NB4 (cell line): ENCODE measurements around the gene PGLYRP4.

Experiments
- CTCF ChIP-seq: IDR thresholded peaks from one replicate; pipeline ENCODE4 v1.5.1; 2012; ENCODE audit warnings: low read depth, low read length
- MYC ChIP-seq: IDR thresholded peaks from 2 replicates; pipeline ENCODE4 v1.6.1; 2011; ENCODE audit warnings: low read depth, low read length

- no peak for TF ChIP-seq CTCF
- no peak for TF ChIP-seq MYC
Measured at GRCh38 chr1:153387001-153387400, 38.4 kb upstream of the PGLYRP4 start.
